HepG2 (cell line): ENCODE results near the gene VAMP5. TPM values are rescaled to one million over a fixed set of nuclear protein-coding genes. Genes with fewer than 3 reads are reported as not detected.

Experiments used
- AKAP8 ChIP-seq: sonication (generic); formaldehyde crosslinking; IDR thresholded peaks from 2 replicates; pipeline ENCODE4 v1.5.1; 2020; ENCODE audit warnings: mild to moderate bottlenecking, missing genetic modification reagents
- CBX2 ChIP-seq, 2 experiments: fragments of 200-600 bp in 1 of 2; sonication (generic); formaldehyde crosslinking in 1 of 2; IDR thresholded peaks; 2 replicates each; pipeline versions ENCODE4 v1.7.0 to v1.8.1; 2018 to 2022; ENCODE audit warnings: low read depth in 2 of 2, low read length in 1 of 2, mild to moderate bottlenecking in 1 of 2, missing genetic modification reagents in 1 of 2
- ESRRA ChIP-seq: sonication (generic); formaldehyde crosslinking; IDR thresholded peaks from 2 replicates; pipeline ENCODE4 v1.5.1; 2020; ENCODE audit warnings: mild to moderate bottlenecking, low read depth, missing genetic modification reagents
- FOSL2 ChIP-seq: sonication (generic); formaldehyde crosslinking; IDR thresholded peaks from 2 replicates; pipeline ENCODE4 v1.4.0; 2020; ENCODE audit warnings: missing genetic modification reagents
- FUBP1 ChIP-seq: sonication (generic); formaldehyde crosslinking; IDR thresholded peaks from 2 replicates; pipeline ENCODE4 v1.5.1; 2020; ENCODE audit warnings: missing genetic modification reagents, mild to moderate bottlenecking, borderline replicate concordance
- MYNN ChIP-seq: sonication (generic); formaldehyde crosslinking; IDR thresholded peaks from 2 replicates; pipeline ENCODE4 v1.4.0; 2020; ENCODE audit warnings: mild to moderate bottlenecking, low read depth, missing genetic modification reagents
- PRDM10 ChIP-seq: sonication (generic); formaldehyde crosslinking; IDR thresholded peaks from 2 replicates; pipeline ENCODE4 v1.4.0; 2020; ENCODE audit warnings: low read depth, missing genetic modification reagents
- SIN3A ChIP-seq: IDR thresholded peaks from 2 replicates; pipeline ENCODE4 v1.6.1; 2011; ENCODE audit warnings: low read depth, mild to moderate bottlenecking, control low read depth, low read length, borderline replicate concordance
- SKI ChIP-seq: fragments of 450-650 bp; IDR thresholded peaks from one replicate; pipeline ENCODE4 v1.6.1; 2018; ENCODE audit warnings: mild to moderate bottlenecking; ENCODE audit not compliant: partially characterized antibody
- SOX13 ChIP-seq, 3 experiments: fragments of 450-650 bp in 1 of 3; sonication (generic) in 1 of 3; formaldehyde crosslinking in 1 of 3; IDR thresholded peaks in 2 of 3; conservative IDR thresholded peaks in 1 of 3; 2 replicates each; pipeline versions ENCODE4 v1.5.0 to v1.6.1; 2016 to 2020; ENCODE audit warnings: antibody characterized with exemption in 1 of 3, mild to moderate bottlenecking in 1 of 3, missing compliant biosample characterization in 1 of 3, missing genetic modification reagents in 1 of 3, moderate library complexity in 1 of 3
- TFDP1 ChIP-seq: IDR thresholded peaks from 2 replicates; pipeline ENCODE4 v1.6.1; 2016; ENCODE audit warnings: missing compliant biosample characterization, missing genetic modification reagents, borderline replicate concordance
- TGIF2 ChIP-seq: IDR thresholded peaks from 2 replicates; pipeline ENCODE4 v1.6.1; 2016; ENCODE audit warnings: control low read depth, missing compliant biosample characterization
- ZBTB20 ChIP-seq: sonication (generic); formaldehyde crosslinking; IDR thresholded peaks from 2 replicates; pipeline ENCODE4 v1.8.1; 2023; ENCODE audit warnings: missing genetic modification reagents, low read depth, mild to moderate bottlenecking, borderline replicate concordance
- ZNF121 ChIP-seq: sonication (generic); formaldehyde crosslinking; IDR thresholded peaks from 2 replicates; pipeline ENCODE4 v1.5.0; 2020; ENCODE audit warnings: mild to moderate bottlenecking, missing genetic modification reagents
- ZNF639 ChIP-seq: conservative IDR thresholded peaks from 2 replicates; pipeline ENCODE4 v1.6.1; 2018; ENCODE audit warnings: missing genetic modification reagents
- polyA plus RNA-seq, 8 experiments: library from polyadenylated mRNA; depleted of rRNA in 3 of 8; stranded (reverse) in 7 of 8; unstranded in 1 of 8; fragments of >200 nt; fragmentation: Illumina TruSeq in 4 of 8; extraction: Trizol in 4 of 8; gene quantifications; 2 replicates each; pipeline versions ENCODE4 v1.2.1 to v1.2.3, GENCODE V29; 2011 to 2016; ENCODE audit warnings: low read depth in 4 of 8, missing spikeins in 1 of 8, mixed read lengths in 1 of 8; ENCODE audit not compliant: insufficient read depth in 1 of 8
- total RNA-seq, 5 experiments: library from RNA; depleted of rRNA; stranded (reverse); fragments of >200 nt; fragmentation: Illumina TruSeq; extraction: Trizol; gene quantifications; 2 replicates each; pipeline ENCODE4 v1.2.3, GENCODE V29; 2016; ENCODE audit warnings: low read depth in 1 of 5

Gene VAMP5
- total and polyA plus RNA-seq, 2 of the 13 experiments (the other 11 are each of a cell fraction or from before 2014, with no cell fraction given), result 7.2 to 56.7 TPM

GRCh38 chr2:85539361-85540132 is 44.7 kb upstream of the VAMP5 start (continued):
- peak; percentile 67 for TF ChIP-seq PRDM10
- TF ChIP-seq SKI, result no peak
- no peak for TF ChIP-seq SOX13 (IDR thresholded peaks at IDR 0.05)
- peak; percentile 25 to 36; a peak in 1 of 4 replicates for TF ChIP-seq SOX13 (CRISPR knock-in tag; conservative IDR thresholded peaks at IDR 0.05 in 1 of 2, IDR thresholded peaks at IDR 0.05 in 1 of 2)
- peak; percentile 85 for TF ChIP-seq ESRRA (CRISPR knock-in tag)
- TF ChIP-seq MYNN (CRISPR knock-in tag), result peak; percentile 52; the same call in 1 of the 2 replicates
- TF ChIP-seq ZNF639 (CRISPR knock-in tag), result no peak
- TF ChIP-seq CBX2 (IDR thresholded peaks at IDR 0.05; ENCODE audit: low read depth, low read length), result no peak
- TF ChIP-seq CBX2 (CRISPR knock-in tag; IDR thresholded peaks at IDR 0.05; ENCODE audit: low read depth), result no peak
- TF ChIP-seq AKAP8 (CRISPR knock-in tag), result peak; percentile 92
- TF ChIP-seq TGIF2 (CRISPR knock-in tag), result peak; percentile 82; the same call in 1 of the 2 replicates
- TF ChIP-seq FUBP1 (CRISPR knock-in tag), result no peak
- no peak for TF ChIP-seq FOSL2 (CRISPR knock-in tag)
- TF ChIP-seq TFDP1 (CRISPR knock-in tag), result peak; percentile 81; the same call in 1 of the 2 replicates
- peak; percentile 61 for TF ChIP-seq ZNF121 (CRISPR knock-in tag)
- TF ChIP-seq SIN3A, result peak; percentile 87; the same call in 1 of the 2 replicates
- no peak; the same call in 1 of the 2 replicates for TF ChIP-seq ZBTB20 (CRISPR knock-in tag)
